HCT116 (cell line): ENCODE data around the gene VMAC. TPM values are rescaled to one million over a fixed set of nuclear protein-coding genes. Genes with fewer than 3 reads are reported as not detected.

ENCODE experiments used
- ATAC-seq: fragments of 200-7000 bp; cut with Tn5 transposase; 2 replicates; pipeline ENCODE4 v1.9.1; 2020; ENCODE audit warnings: mild to moderate bottlenecking, moderate library complexity
- BruUV-seq: library from RNA; stranded (reverse); fragments of 400-500 nt; replicated peaks from 2 replicates; lab custom pipeline; 2021; lab: Mats Ljungman, UMichigan
- CTCF ChIA-PET: fragments of 300-600 bp; sonication (Branson Sonifier 250); formaldehyde crosslinking; loops from one replicate; lab custom pipeline; 2021; ENCODE audit warnings: antibody characterized with exemption; lab: Charles Lee
- POLR2A ChIA-PET: fragments of 300-600, 350-600 bp; sonication (Branson Sonifier 250); formaldehyde crosslinking; loops from one replicate; lab custom pipeline; 2021; ENCODE audit warnings: antibody characterized with exemption; lab: Charles Lee
- RAD21 ChIA-PET, 2 experiments: fragments of 300-600 bp; sonication (Branson Sonifier 250); formaldehyde crosslinking; loops; one replicate each; lab custom pipeline; 2023; ENCODE audit warnings: low total read pairs in 2 of 2; ENCODE audit not compliant: uncharacterized antibody in 2 of 2, unreplicated experiment in 2 of 2, low non-redundant PET in 1 of 2; lab: Charles Lee
- DNase-seq: peaks from one replicate; pipeline ENCODE4 v3.0.0-alpha.2; 2010; ENCODE audit warnings: low read depth, low spot score
- H2AFZ ChIP-seq: fragments of 200-600 bp; shearing (Covaris generic), sonication (generic); 2 replicates; pipeline ENCODE4 v1.6.1; 2017; ENCODE audit warnings: low read depth, mixed run types, mixed read lengths, antibody characterized with exemption, low read length; ENCODE audit not compliant: poor library complexity, severe bottlenecking
- H3K27ac ChIP-seq: 2 replicates; pipeline ENCODE4 v1.5.1; 2012; ENCODE audit warnings: low read depth, low read length
- H3K27me3 ChIP-seq: fragments of 200-600 bp; sonication (generic); 2 replicates; pipeline ENCODE4 v1.6.1; 2016; ENCODE audit warnings: mixed run types, low read length, mixed read lengths; ENCODE audit not compliant: insufficient read depth
- H3K36me3 ChIP-seq, 2 experiments: fragments of 200-500 bp in 1 of 2; fragments of 200-600 bp in 1 of 2; sonication (Bioruptor generic) in 1 of 2; sonication (generic) in 1 of 2; 2 replicates each; pipeline versions ENCODE4 v1.5.1 to v1.6.1; 2014 to 2016; ENCODE audit warnings: low read length in 2 of 2, inconsistent platforms in 1 of 2, mixed read lengths in 1 of 2, mixed run types in 1 of 2; ENCODE audit not compliant: insufficient read depth in 2 of 2, control insufficient read depth in 1 of 2
- H3K4me1 ChIP-seq, 2 experiments: fragments of 200-600 bp in 1 of 2; sonication (generic) in 1 of 2; 2 replicates each; pipeline versions ENCODE4 v1.5.1 to v1.6.1; 2012 to 2017; ENCODE audit warnings: low read length in 2 of 2, inconsistent platforms in 1 of 2, mild to moderate bottlenecking in 1 of 2, mixed read lengths in 1 of 2, mixed run types in 1 of 2, moderate library complexity in 1 of 2; ENCODE audit not compliant: insufficient read depth in 2 of 2, control insufficient read depth in 1 of 2
- H3K4me2 ChIP-seq: fragments of 200-600 bp; sonication (generic); 2 replicates; pipeline ENCODE4 v1.6.1; 2017; ENCODE audit warnings: mixed run types, low read length, mixed read lengths
- H3K4me3 ChIP-seq, 2 experiments: fragments of 200-600 bp in 1 of 2; sonication (generic) in 1 of 2; replicated peaks in 1 of 2; 2 replicates each; pipeline ENCODE4 v1.5.1; 2011 to 2016; ENCODE audit warnings: low read length in 2 of 2, control low read depth in 1 of 2, low read depth in 1 of 2, mild to moderate bottlenecking in 1 of 2, mixed read lengths in 1 of 2, mixed run types in 1 of 2
- H3K79me2 ChIP-seq: fragments of 200-600 bp; sonication (generic); 2 replicates; pipeline ENCODE4 v1.6.1; 2017; ENCODE audit warnings: mild to moderate bottlenecking, mixed run types, low read length, moderate library complexity, mixed read lengths; ENCODE audit not compliant: insufficient read depth
- H3K9ac ChIP-seq: fragments of 200-600 bp; sonication (generic); 2 replicates; pipeline ENCODE4 v1.6.1; 2016; ENCODE audit warnings: low read length, mixed read lengths
- H3K9me2 ChIP-seq: fragments of 200-600 bp; sonication (generic), shearing (Covaris generic); 2 replicates; pipeline ENCODE4 v1.6.1; 2017; ENCODE audit warnings: mixed run types, mild to moderate bottlenecking, moderate library complexity; ENCODE audit not compliant: insufficient read depth
- H3K9me3 ChIP-seq, 2 experiments: fragments of 200-500 bp in 1 of 2; fragments of 200-600 bp in 1 of 2; sonication (Bioruptor generic) in 1 of 2; sonication (generic) in 1 of 2; 2 replicates each; pipeline ENCODE4 v1.6.1; 2014 to 2017; ENCODE audit warnings: low read length in 2 of 2, mixed read lengths in 2 of 2, inconsistent platforms in 1 of 2, low read depth in 1 of 2, mild to moderate bottlenecking in 1 of 2, mixed run types in 1 of 2, moderate library complexity in 1 of 2; ENCODE audit not compliant: control insufficient read depth in 1 of 2, insufficient read depth in 1 of 2
- H4K20me1 ChIP-seq: fragments of 200-600 bp; sonication (generic), shearing (Covaris generic); 2 replicates; pipeline ENCODE4 v1.6.1; 2017; ENCODE audit warnings: mixed run types, mild to moderate bottlenecking, moderate library complexity; ENCODE audit not compliant: insufficient read depth
- CEBPB ChIP-seq: IDR thresholded peaks from 2 replicates; pipeline ENCODE4 v1.6.1; 2012; ENCODE audit warnings: low read depth
- CTCF ChIP-seq, 3 experiments: fragments of 200-600 bp in 1 of 3; sonication (generic) in 1 of 3; IDR thresholded peaks in 2 of 3; conservative IDR thresholded peaks in 1 of 3; 2 replicates each; pipeline ENCODE4 v1.5.1; 2012 to 2017; ENCODE audit warnings: low read depth in 2 of 3, low read length in 2 of 3, antibody characterized with exemption in 1 of 3, borderline replicate concordance in 1 of 3, control low read depth in 1 of 3, mild to moderate bottlenecking in 1 of 3, mixed read lengths in 1 of 3, mixed run types in 1 of 3, moderate library complexity in 1 of 3; ENCODE audit not compliant: insufficient read depth in 1 of 3
- EZH2 ChIP-seq: fragments of 200-600 bp; sonication (generic); IDR thresholded peaks from 2 replicates; pipeline ENCODE4 v1.6.1; 2017; ENCODE audit warnings: antibody characterized with exemption, mixed run types
- EZH2phosphoT487 ChIP-seq: fragments of 200-600 bp; IDR thresholded peaks from 2 replicates; pipeline ENCODE4 v1.6.1; 2018; ENCODE audit warnings: antibody characterized with exemption, borderline replicate concordance
- FOSL1 ChIP-seq: IDR thresholded peaks from 2 replicates; pipeline ENCODE4 v1.6.1; 2012; ENCODE audit warnings: low read depth
- MAX ChIP-seq: IDR thresholded peaks from 2 replicates; pipeline ENCODE4 v1.6.1; 2012
- POLR2A ChIP-seq: IDR thresholded peaks from 2 replicates; pipeline ENCODE4 v1.7.0; 2011; ENCODE audit warnings: borderline replicate concordance; ENCODE audit not compliant: insufficient read depth, insufficient read length; ENCODE audit errors: extremely low read depth
- POLR2AphosphoS5 ChIP-seq: IDR thresholded peaks from 2 replicates; pipeline ENCODE4 v1.6.1; 2011; ENCODE audit warnings: mild to moderate bottlenecking, low read depth, low read length, moderate library complexity
- RAD21 ChIP-seq: IDR thresholded peaks from 2 replicates; pipeline ENCODE4 v1.6.1; 2012; ENCODE audit warnings: low read depth, mild to moderate bottlenecking
- REST ChIP-seq: IDR thresholded peaks from 2 replicates; pipeline ENCODE4 v1.6.1; 2012; ENCODE audit warnings: low read depth
- SIN3A ChIP-seq: IDR thresholded peaks from 2 replicates; pipeline ENCODE4 v1.6.1; 2012; ENCODE audit warnings: low read depth
- SP1 ChIP-seq: IDR thresholded peaks from 2 replicates; pipeline ENCODE4 v1.6.1; 2012; ENCODE audit warnings: low read depth
- SRF ChIP-seq: IDR thresholded peaks from 2 replicates; pipeline ENCODE4 v1.6.1; 2012; ENCODE audit warnings: low read depth
- TCF7L2 ChIP-seq: IDR thresholded peaks from 2 replicates; pipeline ENCODE4 v1.7.0; 2011; ENCODE audit warnings: borderline replicate concordance, inconsistent platforms; ENCODE audit not compliant: insufficient read depth, insufficient read length; ENCODE audit errors: extremely low read depth
- YY1 ChIP-seq: IDR thresholded peaks from 2 replicates; pipeline ENCODE4 v1.6.1; 2011; ENCODE audit warnings: low read length, low read depth, moderate library complexity, mild to moderate bottlenecking; ENCODE audit not compliant: insufficient replicate concordance; ENCODE audit errors: extremely low read depth
- ZNF274 ChIP-seq: fragments of 200-500 bp; sonication (Bioruptor generic); IDR thresholded peaks from 2 replicates; pipeline ENCODE4 v1.6.1; 2014; ENCODE audit warnings: mild to moderate bottlenecking, low read depth, low read length, inconsistent platforms
- intact Hi-C: fragments of 100-400 bp; cut with micrococcal nuclease; formaldehyde crosslinking; loops from 2 replicates; pipeline ENCODE4 v1.10.0; 2022
- total RNA-seq: library from RNA; stranded (reverse); gene quantifications from one replicate; pipeline ENCODE4 v1.2.1, GENCODE V29; 2021; ENCODE audit not compliant: unreplicated experiment

Gene VMAC
- total RNA-seq, 1 experiment from 2014 or later, result 2.1 TPM

GRCh38 chr19:5917431-5918107 lies 12.9 kb downstream of the VMAC start (continued):
- TF ChIP-seq TCF7L2 (no peak), SIN3A (no peak)

- Histone ChIP-seq H3K4me3 (no peak overlapping the region), H3K4me2 (no peak overlapping the region), H3K27ac (no peak overlapping the region), H3K79me2 (no peaks in the 10 kb centered on the region), H3K9me3 (no peaks in the 10 kb centered on the region), H3K4me1 (no peaks in the 10 kb centered on the region), H3K27me3 (no peaks in the 10 kb centered on the region), H4K20me1 (no peaks in the 10 kb centered on the region), H2AFZ (no peak overlapping the region), H3K9ac (no peak overlapping the region), H3K36me3 (peaks cover 14 to 27% of the 10 kb centered on the region in 2 experiments; a peak in 3 of 4 replicates), H3K9me2 (no peaks in the 10 kb centered on the region)
- no peak for TF ChIP-seq ZNF274
- TF ChIP-seq REST, result no peak
- no peak for TF ChIP-seq YY1
- no peak for TF ChIP-seq SRF
- TF ChIP-seq CTCF (IDR thresholded peaks at IDR 0.05 in 2 of 3, conservative IDR thresholded peaks at IDR 0.05 in 1 of 3; ENCODE audit: borderline replicate concordance in 1 of 3, insufficient read depth in 1 of 3, low read depth in 2 of 3, low read length in 2 of 3), result no peak
- TF ChIP-seq EZH2, result no peak
- TF ChIP-seq RAD21, result no peak
- TF ChIP-seq SP1, result no peak
- TF ChIP-seq FOSL1, result no peak
- no peak for TF ChIP-seq POLR2A
- no peak for TF ChIP-seq POLR2AphosphoS5
- TF ChIP-seq MAX, result no peak
- no peak for TF ChIP-seq CEBPB
- TF ChIP-seq SIN3A, result no peak
- TF ChIP-seq TCF7L2, result no peak
- TF ChIP-seq EZH2phosphoT487, result no peak
- ChIA-PET RAD21 (no interaction called here), CTCF (no interaction called here), POLR2A (no interaction called here)
- no peak for DNase-seq
- no TSS peak for BruUV-seq
- intact Hi-C loops, result no loop called here
- no peak for ATAC-seq
Measured at GRCh38 chr19:5918463-5919079, 13.9 kb downstream of the VMAC start.
